ENCODE data around the gene RPS6KA2.

Gene RPS6KA2

DNA sequence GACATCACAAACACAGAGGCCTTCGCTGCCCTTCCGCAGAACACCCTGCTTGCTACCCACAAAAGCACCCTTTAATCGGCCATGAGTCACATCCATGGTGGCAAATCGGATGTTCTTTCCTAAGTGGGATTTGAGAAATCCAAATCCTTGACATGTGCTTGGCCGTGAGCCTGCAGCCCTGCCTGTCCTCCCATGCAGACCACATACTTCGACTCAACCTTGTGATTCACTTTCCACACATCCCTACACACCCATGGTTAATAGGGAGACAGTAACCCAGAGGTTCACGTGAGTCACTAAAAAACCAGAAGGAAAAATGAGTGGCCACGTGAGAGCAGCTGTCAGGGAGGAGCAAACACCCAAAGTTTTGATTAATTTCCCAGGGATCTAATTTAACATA is 59.9 kb downstream of the RPS6KA2 start:
- DNase-seq: peak; percentile 47

DNA sequence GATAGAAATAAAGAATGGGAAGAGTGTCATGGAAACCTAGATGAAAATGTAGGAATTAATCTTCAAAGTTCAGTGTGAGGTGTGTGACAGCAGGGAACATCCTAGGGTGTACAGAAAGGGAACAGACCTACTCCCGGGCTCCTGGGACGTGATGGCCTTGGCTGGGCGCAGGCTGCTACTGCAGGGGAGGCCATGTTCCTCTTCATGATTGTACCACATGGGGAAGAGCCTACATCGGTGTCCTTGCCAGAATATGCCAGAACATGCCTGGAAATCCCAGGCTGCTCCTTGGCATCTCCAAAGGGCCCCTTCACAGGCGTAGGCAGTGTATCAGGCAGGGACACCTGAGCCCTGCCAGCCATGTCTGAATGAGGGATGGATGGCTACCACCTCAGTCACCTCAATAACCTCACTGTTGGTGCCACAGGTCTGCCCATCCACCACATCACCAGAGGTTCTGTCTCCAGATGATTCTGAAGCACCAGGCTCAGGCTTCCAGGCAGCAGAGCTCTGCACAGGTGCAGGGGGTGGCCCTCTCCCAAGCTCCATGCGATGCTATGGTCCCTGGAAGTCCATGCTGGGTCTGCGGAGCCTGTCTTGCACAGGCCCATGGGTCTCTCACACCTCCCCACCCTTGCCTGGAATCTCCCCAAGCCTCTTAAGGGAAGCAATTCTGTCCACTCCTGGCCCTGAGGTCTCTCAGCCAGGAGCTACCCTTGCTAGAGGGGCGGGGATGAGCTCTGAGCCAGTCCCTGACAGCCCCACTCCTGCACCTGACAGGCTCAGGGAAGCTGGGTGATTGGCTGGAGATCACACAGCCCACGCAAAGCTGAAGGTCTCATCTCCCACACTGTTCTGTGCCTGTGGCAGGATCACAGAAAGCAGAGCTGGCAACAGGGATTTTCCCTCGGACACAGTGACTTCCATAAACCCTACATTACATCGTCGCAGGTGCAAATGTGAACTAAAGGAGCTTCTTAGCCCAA is 60.7 kb downstream of the RPS6KA2 start:
- no peak for DNase-seq

DNA sequence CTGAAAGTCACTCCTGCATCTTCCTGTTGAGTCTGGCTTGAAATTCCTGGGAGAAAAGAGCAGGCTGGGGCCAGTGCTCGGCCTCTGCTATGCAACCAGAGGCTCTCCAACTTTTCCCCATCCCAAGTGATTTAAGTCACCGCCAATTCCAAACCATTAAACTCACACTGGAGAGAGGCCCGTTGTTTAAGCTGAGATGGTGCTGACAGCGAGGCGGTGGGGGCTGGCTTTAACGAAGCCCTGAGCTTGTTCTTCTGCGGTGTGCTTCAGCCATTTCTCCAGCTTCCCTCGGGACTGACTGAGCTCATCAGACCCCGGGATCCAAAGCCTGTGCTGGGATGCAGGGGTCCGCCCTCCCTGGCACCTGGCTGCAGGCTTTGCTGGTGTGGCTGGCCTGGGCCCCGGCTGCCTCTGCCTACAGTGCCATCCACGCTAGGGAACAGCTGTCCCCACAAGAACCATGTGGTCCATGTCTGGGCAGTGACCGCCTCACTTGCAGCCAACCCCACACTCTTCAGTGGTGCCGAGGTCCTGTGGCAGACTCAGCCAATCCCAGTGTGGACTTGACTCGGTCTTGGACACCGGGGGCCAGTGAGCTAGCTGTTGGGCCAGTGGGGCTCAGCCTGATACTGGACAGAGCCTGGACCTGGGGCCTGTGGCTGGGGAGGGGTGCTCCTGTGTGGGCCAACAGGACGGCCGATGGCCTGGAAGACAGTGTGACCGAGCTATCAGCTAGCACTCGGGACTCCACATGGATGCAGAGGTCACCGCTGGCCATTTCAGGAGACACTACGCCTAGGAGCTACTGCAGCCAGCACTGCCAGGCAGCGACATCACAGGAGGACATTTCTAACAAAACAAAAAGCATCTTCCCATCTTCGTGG is 61.7 kb downstream of the RPS6KA2 start:
- DNase-seq: no peak

DNA sequence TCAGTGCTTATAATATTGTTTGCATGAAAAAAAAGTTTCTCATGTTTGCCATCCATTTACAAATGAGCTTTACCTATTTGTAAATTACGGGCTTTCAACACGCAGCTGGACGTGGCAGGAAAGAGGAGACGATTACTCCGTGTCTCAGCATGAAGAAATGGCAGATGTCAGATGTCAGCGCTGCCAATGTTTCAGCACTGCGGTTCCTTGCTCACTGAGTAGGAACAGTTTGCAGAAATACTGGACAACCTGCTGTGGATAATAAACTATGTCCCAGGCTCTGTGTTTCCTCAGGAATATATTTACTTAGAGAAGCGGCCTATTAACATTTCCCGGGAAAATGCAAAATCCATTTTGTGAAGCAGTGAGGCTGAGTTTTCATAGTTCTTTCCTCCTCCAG is 63.2 kb downstream of the RPS6KA2 start:
- no peak for DNase-seq

DNA sequence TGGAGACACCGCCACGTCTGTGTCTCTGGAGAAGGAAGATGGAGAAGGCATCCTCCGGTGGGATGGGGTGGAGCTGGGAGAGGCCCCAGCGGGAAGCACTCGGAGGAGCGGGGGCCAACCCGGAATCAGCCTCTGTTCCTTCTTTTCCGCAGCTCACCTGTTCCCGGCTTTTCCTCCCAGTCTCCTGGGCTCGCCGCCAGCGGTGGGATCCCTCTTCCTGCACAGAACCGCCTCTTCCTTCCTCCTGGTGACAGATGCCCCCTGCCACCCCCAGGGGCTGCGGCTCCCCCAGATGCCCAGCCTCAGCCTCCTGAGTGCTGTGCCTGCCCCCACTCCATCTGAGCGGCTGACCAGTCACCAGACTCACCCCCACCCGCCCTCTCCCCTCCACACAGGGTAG is 63.9 kb downstream of the RPS6KA2 start:
- DNase-seq: no peak

DNA sequence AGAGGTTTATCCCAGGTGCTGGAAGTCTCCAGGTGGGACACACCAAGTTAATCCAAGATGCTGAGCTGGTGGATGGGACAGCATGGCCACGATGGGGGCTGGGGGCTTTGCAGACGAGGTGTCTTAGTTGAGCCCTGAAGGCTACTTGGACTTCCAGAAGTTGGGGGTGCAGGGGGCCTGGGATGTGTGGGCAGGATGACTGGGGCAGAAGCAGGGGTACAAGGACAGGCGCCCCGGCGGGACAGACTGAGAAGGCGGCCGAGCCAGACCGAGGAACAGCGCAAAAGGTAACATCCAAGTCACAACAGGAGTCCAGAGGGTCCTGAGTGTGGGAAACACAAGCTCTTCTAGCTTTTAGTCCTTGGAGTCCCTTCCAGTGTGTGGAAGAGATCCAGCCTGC is 64.3 kb downstream of the RPS6KA2 start:
- no peak for DNase-seq

DNA sequence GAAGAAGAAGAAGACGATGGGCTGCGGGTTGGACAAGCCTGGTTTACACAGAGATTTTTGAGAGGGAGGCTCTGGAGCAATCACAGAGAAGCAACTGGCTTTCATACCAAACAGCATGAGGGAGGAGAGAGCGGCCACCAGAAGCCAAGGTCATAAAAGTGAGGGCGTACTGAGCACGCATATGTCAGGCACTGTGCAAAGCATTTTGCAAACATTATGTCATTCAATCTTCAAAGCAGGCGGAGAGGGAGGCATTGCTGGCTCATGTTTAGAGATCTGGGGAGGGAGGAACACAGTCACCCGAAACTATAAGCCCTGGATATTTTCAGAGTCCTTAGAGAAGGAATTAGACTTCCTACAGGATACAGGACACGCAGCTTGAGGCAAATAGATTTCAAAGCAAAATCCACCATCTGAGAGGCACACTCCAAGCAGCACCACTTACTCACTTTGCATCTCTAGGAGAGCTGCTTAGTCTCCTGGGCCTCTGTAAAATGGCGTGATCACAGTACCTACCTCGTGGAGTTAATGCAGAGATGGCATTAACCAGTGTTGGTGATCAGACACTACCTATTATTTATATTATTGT is 65.2 kb downstream of the RPS6KA2 start:
- DNase-seq: no peak

DNA sequence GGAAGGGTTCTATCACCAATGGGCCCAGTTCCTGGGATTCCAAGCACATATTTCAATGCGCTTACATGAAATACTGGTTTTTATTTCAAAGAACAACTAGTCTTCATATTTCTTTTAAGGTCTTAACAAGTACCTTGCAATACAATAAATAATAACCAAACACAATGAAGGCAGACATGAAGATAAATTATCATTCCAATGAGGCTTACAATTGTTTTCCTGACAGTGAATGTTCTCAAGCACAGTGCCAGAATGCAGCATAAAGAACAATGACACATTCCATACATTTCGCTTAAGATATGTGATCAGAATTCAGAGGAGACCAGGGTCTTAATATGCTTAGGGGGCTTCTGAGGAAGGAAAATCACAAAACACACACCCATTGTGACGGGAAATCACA is 66.8 kb downstream of the RPS6KA2 start:
- DNase-seq: no peak

DNA sequence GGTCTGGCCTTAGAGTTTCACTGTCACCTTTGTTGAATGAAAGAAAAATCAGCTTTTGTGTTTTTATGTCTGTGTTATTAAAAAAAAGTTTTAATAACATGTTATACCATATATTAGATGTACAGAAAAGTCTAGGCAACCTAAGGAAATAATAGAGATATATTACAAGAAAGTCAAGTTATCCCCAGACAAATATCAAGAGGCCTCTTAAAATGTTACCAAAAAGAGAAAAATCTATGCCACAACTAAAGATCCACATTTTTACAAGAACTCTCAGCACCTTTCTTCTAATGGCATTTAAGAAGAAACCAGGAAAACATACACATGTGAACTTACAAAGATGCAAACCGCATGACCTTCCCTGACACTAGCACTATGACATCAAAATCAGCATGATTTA is 67.4 kb downstream of the RPS6KA2 start:
- DNase-seq: no peak

DNA sequence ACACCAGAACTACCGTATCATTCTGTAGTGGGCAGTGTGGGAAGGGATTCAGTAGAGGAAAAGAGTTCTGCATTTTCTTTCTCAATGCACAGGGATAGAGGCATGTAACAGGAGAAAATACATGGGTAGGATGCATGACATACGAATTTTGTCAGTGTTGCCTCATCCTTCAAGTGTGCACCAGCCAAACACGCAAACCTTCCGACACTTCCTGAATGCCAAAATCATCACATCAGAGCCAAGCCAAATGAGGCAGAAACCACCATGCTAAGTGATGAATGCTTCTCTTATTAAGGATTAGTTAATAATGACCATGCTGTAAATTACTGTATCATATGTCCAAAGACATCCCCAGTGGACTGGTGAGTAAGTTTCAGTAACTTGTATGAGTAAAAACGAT is 67.8 kb downstream of the RPS6KA2 start:
- no peak for DNase-seq

DNA sequence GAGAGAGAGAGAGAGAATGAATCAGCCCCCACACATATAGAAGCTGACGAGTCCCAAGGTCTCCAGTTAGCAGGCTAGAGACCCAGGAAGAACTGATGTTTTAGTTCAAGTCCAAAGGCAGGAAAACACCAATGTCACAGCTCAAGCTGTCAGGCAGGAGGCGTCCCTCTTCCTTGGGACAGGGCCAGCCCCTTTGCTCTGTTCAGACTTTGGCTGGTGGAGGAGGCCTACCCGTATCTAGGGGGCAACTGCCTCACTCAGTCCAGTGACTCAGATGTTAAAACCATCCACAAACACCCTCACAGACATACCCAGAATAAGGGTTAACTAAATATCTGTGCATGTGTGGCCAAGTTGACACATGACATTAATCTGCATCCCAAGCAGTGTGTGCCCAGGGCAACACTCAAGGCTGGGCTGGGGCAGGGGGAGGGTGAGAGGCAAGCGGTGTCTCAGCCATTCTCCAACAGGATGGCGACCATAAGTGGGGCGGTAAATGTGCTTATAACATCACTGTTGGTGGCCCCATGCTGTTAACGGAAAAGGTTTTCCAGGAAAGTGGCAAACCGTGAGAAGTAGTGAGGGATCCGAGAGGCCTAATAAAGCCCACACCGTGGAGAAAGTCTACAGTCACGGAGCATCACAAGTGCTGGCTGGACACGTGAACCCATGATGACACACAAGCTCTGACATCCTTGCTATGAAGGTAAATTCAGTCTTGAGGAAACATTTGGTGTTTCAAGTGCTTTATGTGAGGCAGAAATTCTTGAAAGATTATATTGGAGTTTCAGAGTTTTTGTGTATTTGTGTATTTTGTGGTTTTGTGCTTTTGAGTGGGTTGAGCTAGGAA is 68.7 kb downstream of the RPS6KA2 start:
- no peak for DNase-seq

DNA sequence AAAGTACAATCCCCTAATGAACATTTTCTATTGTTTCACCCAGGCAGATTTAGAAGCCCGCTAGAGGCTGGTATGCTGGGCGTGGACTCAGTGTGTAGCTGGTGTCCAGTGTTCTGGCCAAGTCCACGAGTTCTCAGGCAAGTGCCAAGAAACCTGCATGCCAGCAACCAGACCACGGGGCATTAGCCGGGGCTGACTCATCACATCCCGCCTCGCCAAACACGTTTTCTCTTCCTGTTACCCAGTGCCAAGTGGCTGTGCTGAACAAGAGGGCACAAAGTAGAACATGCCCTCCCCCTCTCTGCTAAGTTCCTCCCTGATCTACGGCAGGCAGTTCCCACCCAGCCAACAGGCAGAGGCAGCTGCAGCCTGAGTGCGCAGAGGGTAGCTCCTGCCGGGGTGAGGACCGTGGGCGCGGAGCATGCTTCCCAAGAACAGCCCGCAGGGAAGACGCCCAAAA is 70.2 kb downstream of the RPS6KA2 start:
- DNase-seq: no peak

DNA sequence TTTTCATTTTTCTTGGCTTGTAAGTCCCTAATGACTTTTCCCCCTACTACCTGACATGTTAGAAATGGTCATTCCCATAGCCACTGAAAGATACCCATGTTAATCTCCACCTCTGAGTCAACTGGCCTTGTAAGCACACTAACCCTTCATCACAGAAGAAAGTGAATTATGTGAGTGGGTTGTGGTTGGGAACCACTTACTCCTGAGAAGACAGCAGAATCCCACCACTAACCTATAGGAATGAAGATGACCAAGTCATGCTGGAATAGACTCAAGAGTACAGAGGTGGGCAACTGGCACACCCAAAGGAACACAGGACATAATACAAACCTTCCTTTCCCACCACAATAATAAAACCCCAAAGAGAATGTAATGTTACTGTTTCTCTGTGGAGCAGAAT is 70.7 kb downstream of the RPS6KA2 start:
- no peak for DNase-seq

DNA sequence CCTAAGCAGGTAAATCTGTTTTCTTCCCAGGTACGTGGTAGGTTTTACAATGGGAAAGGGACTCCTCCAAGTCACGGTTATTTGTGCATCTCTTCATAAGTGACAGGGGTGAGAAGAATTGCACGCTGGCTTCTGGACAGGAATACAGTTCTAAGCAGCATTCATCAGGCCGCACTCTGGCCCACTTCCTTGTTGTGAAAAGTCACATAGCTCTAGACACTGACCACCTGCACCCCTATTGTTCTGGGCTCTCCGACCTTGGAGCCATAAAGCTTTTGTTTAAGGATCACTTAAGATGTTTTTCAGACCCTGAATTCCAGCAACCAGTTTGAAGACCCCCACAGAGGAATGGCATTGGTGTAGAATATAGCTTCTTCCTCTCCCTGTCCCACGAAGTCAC is 72.0 kb downstream of the RPS6KA2 start:
- no peak for DNase-seq

DNA sequence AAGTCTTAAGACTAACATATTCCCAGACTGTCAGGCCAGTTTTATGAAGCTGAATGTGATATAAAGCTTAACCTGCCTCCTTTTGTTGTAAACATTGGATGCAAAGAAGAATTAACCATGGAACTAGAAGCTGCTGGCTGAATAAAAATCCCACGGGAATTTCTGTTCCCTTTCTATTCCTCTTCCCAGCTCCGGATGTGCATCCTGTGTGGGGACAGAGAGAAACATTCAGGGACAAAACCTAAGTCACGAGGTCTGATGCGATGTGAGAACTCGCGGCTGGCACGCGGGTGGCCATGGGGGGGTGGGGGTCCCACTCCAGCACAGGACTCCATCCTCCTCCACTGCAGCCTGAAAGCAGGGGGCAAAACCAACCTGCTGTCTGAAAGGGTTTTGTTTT is 72.7 kb downstream of the RPS6KA2 start:
- no peak for DNase-seq

DNA sequence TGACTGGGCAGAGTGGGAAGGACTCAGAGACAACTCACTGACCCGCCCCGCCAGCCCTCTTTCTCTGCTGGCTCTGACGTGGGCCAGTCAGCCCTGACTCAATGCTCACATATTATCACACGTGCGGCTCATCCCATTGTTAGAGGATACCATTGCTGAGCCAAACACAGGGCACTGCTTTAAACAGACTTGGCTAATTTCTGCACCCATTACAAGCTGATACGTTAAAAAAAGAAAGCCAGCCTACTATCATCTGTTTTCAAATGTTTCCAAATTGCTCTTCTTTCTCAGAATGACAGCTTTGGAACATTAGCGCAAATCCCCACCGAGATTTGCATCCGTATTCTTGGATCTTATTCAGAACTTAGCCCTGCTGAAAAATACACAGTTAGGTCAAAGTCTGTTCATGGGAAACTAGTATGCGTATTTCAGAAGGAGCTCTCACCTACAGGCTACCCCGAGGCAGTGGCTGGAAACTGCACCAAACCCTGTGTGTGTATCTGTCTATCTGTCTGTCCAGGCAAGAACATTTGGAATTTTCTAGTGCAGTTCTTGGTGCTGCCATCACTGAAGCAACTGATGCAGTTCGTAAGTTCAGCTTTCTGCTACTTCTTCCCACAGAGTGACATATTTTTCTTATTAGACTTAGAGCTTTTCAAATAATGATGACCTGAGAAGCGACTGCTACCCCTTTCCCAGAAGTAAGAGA is 73.3 kb downstream of the RPS6KA2 start:
- DNase-seq: no peak

DNA sequence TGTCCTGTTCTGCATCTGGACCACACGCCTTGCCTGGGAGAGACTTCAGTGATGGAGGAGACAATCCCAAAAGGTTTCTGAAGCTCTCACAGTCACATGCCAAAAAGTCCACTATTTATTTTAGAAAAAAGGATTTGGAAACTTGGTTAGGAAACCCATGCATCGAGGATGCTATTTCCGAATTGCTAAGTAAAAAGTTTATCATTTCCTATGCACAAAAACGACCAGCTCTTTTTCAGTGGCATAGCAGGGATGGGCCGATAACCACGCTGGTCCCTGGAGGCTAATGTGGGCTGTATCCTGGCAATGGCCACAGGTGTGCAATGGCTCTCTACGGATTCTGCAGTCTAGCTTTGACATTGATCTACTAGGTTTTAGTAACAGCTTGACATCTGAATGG is 74.5 kb downstream of the RPS6KA2 start:
- no peak for DNase-seq

DNA sequence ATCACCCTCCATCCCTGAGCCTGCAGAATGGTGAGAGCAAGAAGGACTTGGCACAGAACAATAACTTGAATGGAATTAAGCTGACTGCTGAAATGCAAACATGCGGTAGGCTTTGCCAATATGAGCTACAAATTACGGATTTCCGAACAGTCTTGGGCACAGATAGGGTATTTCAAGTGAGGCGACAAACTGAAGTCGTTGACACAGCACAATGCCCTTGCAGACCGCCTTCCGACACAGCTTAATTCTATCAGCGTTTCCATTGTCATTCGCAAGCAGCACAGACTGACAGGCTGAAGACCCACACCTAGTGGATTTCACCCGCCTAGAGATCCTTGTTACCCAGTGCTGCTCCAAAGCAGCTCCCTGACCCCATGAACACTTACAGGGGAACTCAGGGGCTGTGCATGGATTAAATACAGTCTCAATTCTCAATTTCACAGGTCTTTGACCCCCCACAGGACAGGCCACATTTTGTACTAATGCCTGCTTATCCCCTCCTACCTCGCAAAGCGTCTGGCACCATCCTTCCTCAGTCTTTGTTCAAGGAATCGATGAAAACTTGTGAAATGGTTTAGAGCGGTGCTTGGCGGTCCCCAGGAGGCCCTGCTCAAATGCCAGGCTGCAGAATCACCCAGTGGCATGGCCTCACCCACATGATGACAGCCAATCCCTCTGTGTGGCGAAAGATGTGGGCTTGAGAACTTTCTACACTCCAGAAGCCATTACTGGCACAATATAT is 75.1 kb downstream of the RPS6KA2 start:
- no peak for DNase-seq

DNA sequence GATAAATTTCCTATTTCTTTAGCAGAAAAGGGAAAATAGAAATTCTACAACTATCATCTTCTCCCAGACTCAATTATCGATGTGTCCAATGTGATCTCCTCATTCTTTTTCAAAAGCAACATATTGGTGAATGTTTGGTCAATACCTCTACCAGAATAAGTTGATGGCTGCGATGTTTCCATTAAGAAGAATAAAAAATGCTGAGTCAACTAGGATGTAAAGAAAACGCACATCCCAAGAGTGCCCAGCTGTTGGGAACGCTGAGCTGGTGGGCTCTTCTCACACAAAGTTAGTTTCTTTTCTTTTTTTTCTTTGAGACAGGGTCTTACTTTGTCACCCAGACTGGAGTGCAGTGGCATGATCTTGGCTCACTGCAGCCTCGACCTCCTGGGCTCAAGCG is 80.4 kb downstream of the RPS6KA2 start:
- no peak for DNase-seq

DNA sequence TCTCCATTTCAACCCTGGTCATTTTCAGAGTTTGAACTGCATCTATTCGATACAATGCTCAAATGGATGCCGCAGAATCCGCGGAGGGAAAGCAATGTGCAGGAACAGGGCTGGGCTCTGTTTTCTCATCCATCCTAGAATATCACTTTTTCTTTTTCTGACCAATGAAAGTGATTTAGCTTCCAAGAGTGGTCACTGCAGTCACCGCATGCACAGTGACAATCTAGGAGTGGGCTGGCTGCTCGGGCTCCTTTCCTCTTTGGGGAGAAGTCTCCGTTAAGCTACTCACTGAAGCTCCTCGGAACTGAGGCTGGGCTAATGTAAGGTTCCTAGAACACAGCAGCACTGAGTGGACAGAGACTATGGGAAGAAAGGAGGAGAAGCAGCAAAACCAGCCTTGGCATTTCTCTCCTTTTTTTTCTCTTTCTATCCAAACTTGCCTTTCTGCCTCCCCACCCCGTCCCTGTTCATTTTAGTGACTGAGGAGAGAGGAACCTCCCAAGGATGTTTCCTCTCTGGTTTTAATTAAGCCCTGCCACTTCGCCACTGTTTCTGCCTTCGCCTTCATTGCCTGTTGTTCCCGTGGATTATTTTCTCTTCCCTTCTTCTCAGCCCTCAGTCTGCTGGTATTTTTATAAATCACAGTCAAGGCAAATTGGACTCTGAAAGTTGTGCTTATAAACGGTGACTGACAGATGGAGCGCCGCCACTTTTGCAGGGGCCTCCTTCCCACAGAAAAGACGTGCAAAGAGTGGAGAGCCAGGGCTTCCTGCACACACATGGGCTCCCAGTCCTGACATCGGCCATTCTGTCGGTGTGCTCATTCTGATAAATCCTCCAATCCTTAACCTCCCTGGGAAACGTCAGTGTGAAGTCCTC is 81.7 kb downstream of the RPS6KA2 start:
- no peak for DNase-seq

Data from NCI-H82 (cell line).